Fibroblast of lung (primary cell): ENCODE measurements around the gene ATP11C. TPM values are rescaled to one million over a fixed set of nuclear protein-coding genes. Genes with fewer than 3 reads are reported as not detected.

ENCODE experiments used
- DNase-seq, 2 donors: peaks; one replicate each; pipeline versions ENCODE4 v3.0.0 to v3.0.0-alpha.2; 2010; ENCODE audit warnings: low read depth in 2 of 2
- H2AFZ ChIP-seq: 2 replicates; pipeline ENCODE4 v1.5.1; 2012; ENCODE audit warnings: low read length, control low read depth, inconsistent platforms
- H3K27ac ChIP-seq: 2 replicates; pipeline ENCODE4 v1.5.1; 2011; ENCODE audit warnings: low read length, control low read depth; ENCODE audit not compliant: insufficient read depth
- H3K27me3 ChIP-seq: 2 replicates; pipeline ENCODE4 v1.5.1; 2011; ENCODE audit warnings: mild to moderate bottlenecking, low read length; ENCODE audit not compliant: control insufficient read depth, insufficient read depth
- H3K36me3 ChIP-seq: 2 replicates; pipeline ENCODE4 v1.5.1; 2011; ENCODE audit warnings: low read length; ENCODE audit not compliant: control insufficient read depth, insufficient read depth
- H3K4me1 ChIP-seq: 2 replicates; pipeline ENCODE4 v1.5.1; 2011; ENCODE audit warnings: low read length; ENCODE audit not compliant: control insufficient read depth, insufficient read depth; ENCODE audit errors: extremely low read depth
- H3K4me2 ChIP-seq: 2 replicates; pipeline ENCODE4 v1.5.1; 2011; ENCODE audit warnings: low read length, control low read depth; ENCODE audit not compliant: insufficient read depth; ENCODE audit errors: extremely low read depth
- H3K4me3 ChIP-seq, 4 experiments: fragments of 200-600 bp in 1 of 4; sonication (generic) in 1 of 4; replicated peaks in 1 of 4; 2 replicates each; pipeline ENCODE4 v1.5.1; 2011 to 2016; ENCODE audit warnings: low read length in 4 of 4, low read depth in 3 of 4, mild to moderate bottlenecking in 3 of 4, control low read depth in 2 of 4, inconsistent platforms in 1 of 4, mixed read lengths in 1 of 4; ENCODE audit not compliant: insufficient read depth in 1 of 4; ENCODE audit errors: control extremely low read depth in 1 of 4
- H3K79me2 ChIP-seq: 2 replicates; pipeline ENCODE4 v1.5.1; 2012; ENCODE audit warnings: mild to moderate bottlenecking, low read length, inconsistent platforms; ENCODE audit not compliant: control insufficient read depth, insufficient read depth
- H3K9ac ChIP-seq: 2 replicates; pipeline ENCODE4 v1.5.1; 2011; ENCODE audit warnings: mild to moderate bottlenecking, low read length, control low read depth; ENCODE audit not compliant: insufficient read depth
- H3K9me3 ChIP-seq: 2 replicates; pipeline ENCODE4 v1.5.1; 2012; ENCODE audit warnings: low read depth, low read length; ENCODE audit not compliant: control insufficient read depth, insufficient read depth
- H4K20me1 ChIP-seq: 2 replicates; pipeline ENCODE4 v1.5.1; 2011; ENCODE audit warnings: low read length; ENCODE audit not compliant: control insufficient read depth, insufficient read depth; ENCODE audit errors: extremely low read depth
- EZH2 ChIP-seq: IDR thresholded peaks from 2 replicates; pipeline ENCODE4 v1.5.1; 2012; ENCODE audit warnings: low read length, control low read depth, mild to moderate bottlenecking; ENCODE audit errors: missing control alignments
- polyA plus RNA-seq, 2 donors: library from polyadenylated mRNA; depleted of rRNA in 1 of 2; stranded (reverse) in 1 of 2; unstranded in 1 of 2; fragments of >200 nt; gene quantifications; 2 replicates each; pipeline ENCODE4 v1.2.1, GENCODE V29; 2011 to 2012; ENCODE audit warnings: missing spikeins in 1 of 2
- total RNA-seq: library from RNA; depleted of rRNA; stranded (reverse); fragments of >200 nt; gene quantifications from 2 replicates; pipeline ENCODE4 v1.2.1, GENCODE V29; 2014
- TF ChIP-seq, protein P1 (sequence below), 2 donors: IDR thresholded peaks in 1 of 2; conservative IDR thresholded peaks in 1 of 2; 1 replicate in 1 of 2; 2 replicates in 1 of 2; pipeline ENCODE4 v1.5.1; 2011 to 2012; ENCODE audit warnings: low read length in 2 of 2, control low read depth in 1 of 2, inconsistent platforms in 1 of 2, low read depth in 1 of 2, mild to moderate bottlenecking in 1 of 2

The ATP11C gene
- total and polyA plus RNA-seq, 2 donors (not counting 1 experiment from before 2014, with no cell fraction given) = 47.7 to 68.0 TPM

DNA sequence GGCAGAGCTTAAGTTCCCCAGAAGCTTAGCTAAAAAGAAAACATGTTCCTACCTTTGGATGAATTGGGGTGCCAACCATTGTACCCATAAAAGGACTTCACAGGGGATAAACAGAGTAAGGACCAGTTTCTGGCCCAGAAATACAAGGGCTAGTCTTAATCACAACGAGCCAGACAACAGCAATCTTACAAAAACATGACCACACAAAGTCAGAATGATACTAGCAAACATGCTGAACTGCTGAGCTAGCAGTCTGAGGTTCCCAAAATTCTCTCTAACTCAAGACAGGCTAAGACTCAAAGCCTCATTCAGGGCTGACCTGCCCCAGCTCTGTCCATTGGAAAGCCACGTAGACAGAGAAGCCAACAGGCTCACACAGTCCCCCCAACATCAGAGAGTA lies 40.3 kb downstream of the ATP11C start:
- H3K4me1 ChIP-seq = peaks cover 6% of the 10 kb centered on the region
- H3K4me3 ChIP-seq = no peak overlapping the region
- no peak overlapping the region for H3K27ac ChIP-seq
- no peak overlapping the region for H2AFZ ChIP-seq
- no peaks in the 10 kb centered on the region for H3K9me3 ChIP-seq
- H3K27me3 ChIP-seq = no peaks in the 10 kb centered on the region
- no peaks in the 10 kb centered on the region for H4K20me1 ChIP-seq
- no peak for TF ChIP-seq EZH2
- TF ChIP-seq, protein P1, sequence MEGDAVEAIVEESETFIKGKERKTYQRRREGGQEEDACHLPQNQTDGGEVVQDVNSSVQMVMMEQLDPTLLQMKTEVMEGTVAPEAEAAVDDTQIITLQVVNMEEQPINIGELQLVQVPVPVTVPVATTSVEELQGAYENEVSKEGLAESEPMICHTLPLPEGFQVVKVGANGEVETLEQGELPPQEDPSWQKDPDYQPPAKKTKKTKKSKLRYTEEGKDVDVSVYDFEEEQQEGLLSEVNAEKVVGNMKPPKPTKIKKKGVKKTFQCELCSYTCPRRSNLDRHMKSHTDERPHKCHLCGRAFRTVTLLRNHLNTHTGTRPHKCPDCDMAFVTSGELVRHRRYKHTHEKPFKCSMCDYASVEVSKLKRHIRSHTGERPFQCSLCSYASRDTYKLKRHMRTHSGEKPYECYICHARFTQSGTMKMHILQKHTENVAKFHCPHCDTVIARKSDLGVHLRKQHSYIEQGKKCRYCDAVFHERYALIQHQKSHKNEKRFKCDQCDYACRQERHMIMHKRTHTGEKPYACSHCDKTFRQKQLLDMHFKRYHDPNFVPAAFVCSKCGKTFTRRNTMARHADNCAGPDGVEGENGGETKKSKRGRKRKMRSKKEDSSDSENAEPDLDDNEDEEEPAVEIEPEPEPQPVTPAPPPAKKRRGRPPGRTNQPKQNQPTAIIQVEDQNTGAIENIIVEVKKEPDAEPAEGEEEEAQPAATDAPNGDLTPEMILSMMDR (conservative IDR thresholded peaks at IDR 0.05 in 1 of 2, IDR thresholded peaks at IDR 0.05 in 1 of 2; ENCODE audit: low read depth in 1 of 2, low read length in 2 of 2) = no peak
- H3K79me2 ChIP-seq = peaks cover 14% of the 10 kb centered on the region
- H3K9ac ChIP-seq = no peak overlapping the region
- H3K36me3 ChIP-seq = no peaks in the 10 kb centered on the region
- DNase-seq = no peak
- H3K4me2 ChIP-seq = no peak overlapping the region

DNA sequence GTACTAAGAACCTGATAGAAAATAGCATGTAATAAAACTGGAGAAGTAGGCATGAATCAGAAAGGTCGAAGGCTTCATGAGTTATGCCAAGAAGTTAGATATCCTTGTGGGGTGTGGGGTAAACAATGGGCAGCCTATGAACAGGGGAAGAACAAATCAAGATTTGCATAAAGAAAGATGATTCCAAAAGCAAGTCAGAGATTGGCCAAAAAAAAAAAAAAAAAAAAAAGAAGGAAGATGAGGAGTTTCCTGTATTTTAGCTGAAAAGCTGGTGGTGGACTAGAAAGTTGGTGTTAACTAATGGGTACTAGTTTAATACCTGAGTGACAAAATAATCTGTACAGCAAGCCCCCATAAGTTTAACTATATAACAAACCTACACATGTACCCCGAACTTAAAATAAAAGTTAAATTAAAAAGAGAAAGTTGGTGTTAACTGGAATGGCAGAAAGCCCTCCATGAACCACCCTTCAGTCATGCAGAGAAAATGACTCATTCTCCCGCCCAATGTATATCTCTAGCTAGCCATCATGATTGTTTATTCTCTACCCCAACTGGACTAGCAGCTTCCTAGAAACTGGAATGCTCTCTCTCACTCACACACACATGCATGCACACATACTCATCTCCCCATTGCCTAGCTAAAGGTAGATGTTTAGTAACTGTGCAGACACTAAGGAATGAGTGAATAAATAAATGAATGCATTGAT lies 41.7 kb downstream of the ATP11C start:
- H3K79me2 ChIP-seq = peaks cover 16% of the 10 kb centered on the region
- H3K9me3 ChIP-seq = no peaks in the 10 kb centered on the region
- no peak overlapping the region for H3K9ac ChIP-seq
- H4K20me1 ChIP-seq = no peaks in the 10 kb centered on the region
- peak overlapping the region; percentile 64 for H3K4me2 ChIP-seq
- H3K27me3 ChIP-seq = no peaks in the 10 kb centered on the region
- DNase-seq = peak; percentile 69 to 80
- H2AFZ ChIP-seq = no peak overlapping the region
- H3K4me3 ChIP-seq = no peak overlapping the region
- H3K4me1 ChIP-seq = peaks cover 6% of the 10 kb centered on the region
- H3K36me3 ChIP-seq = no peaks in the 10 kb centered on the region
- TF ChIP-seq, protein P1 (conservative IDR thresholded peaks at IDR 0.05 in 1 of 2, IDR thresholded peaks at IDR 0.05 in 1 of 2; ENCODE audit: low read depth in 1 of 2, low read length in 2 of 2) = no peak
- peak overlapping the region; percentile 48 for H3K27ac ChIP-seq

DNA sequence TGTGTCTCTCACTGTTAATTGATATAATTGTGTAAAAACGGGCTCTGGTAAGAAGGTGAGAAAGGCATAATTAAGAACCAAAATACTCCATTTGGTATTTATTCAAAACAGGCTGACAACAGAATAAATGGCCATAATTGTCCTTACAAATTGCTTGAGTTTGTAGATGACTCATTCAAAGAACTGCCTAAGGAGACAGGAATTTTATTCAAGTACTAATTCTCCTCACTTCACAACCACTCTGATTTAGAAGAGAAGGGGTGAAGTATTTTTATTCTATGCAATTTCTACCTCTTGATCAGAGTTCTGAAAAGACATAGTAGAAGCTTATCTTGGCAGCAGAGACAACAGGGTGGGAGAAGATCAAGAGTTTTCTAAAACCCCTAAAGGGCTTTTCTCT lies 43.1 kb downstream of the ATP11C start:
- Histone ChIP-seq H3K27me3 (no peaks in the 10 kb centered on the region), H3K4me1 (peaks cover 6% of the 10 kb centered on the region), H3K9ac (no peak overlapping the region), H2AFZ (no peak overlapping the region), H3K4me3 (no peak overlapping the region), H3K4me2 (no peak overlapping the region), H3K36me3 (no peaks in the 10 kb centered on the region), H3K9me3 (no peaks in the 10 kb centered on the region), H4K20me1 (no peaks in the 10 kb centered on the region), H3K79me2 (peaks cover 16% of the 10 kb centered on the region), H3K27ac (no peak overlapping the region)
- TF ChIP-seq, protein P1 (conservative IDR thresholded peaks at IDR 0.05 in 1 of 2, IDR thresholded peaks at IDR 0.05 in 1 of 2; ENCODE audit: low read depth in 1 of 2, low read length in 2 of 2) = no peak
- no peak for TF ChIP-seq EZH2
- peak; percentile 18 to 66 for DNase-seq
